Heart left ventricle (tissue), 16 donors: ENCODE measurements around the gene FREY1. TPM values are rescaled to one million over a fixed set of nuclear protein-coding genes. Genes with fewer than 3 reads are reported as not detected.

ENCODE experiments used
- ATAC-seq, 4 donors: fragments of 200-7000 bp; cut with Tn5 transposase; one replicate each; pipeline ENCODE4 v1.9.1; 2020 to 2022; ENCODE audit warnings: moderate library complexity in 4 of 4, mild to moderate bottlenecking in 3 of 4, moderate number of reproducible peaks in 1 of 4
- DNase-seq, 5 donors: peaks; one replicate each; pipeline ENCODE4 v3.0.0-alpha.2; 2020
- H3K27ac ChIP-seq, 12 donors: fragments of 200-600 bp; sonication (generic) in 4 of 12; one replicate each; pipeline versions ENCODE4 v1.5.0 to v1.8.0; 2016 to 2022; ENCODE audit warnings: mild to moderate bottlenecking in 2 of 12
- H3K27me3 ChIP-seq, 9 donors: fragments of 200-600 bp; sonication (generic) in 2 of 9; one replicate each; pipeline versions ENCODE4 v1.5.1 to v1.8.0; 2016 to 2022; ENCODE audit warnings: mild to moderate bottlenecking in 3 of 9
- H3K36me3 ChIP-seq, 9 donors: fragments of 200-600 bp; sonication (generic) in 2 of 9; one replicate each; pipeline versions ENCODE4 v1.5.0 to v1.8.0; 2018 to 2022; ENCODE audit warnings: mild to moderate bottlenecking in 2 of 9
- H3K4me1 ChIP-seq, 12 donors: fragments of 200-600 bp; sonication (generic) in 4 of 12; one replicate each; pipeline versions ENCODE4 v1.5.0 to v1.8.0; 2016 to 2022; ENCODE audit warnings: mild to moderate bottlenecking in 3 of 12
- H3K4me3 ChIP-seq, 12 donors: fragments of 200-600 bp; sonication (generic) in 4 of 12; one replicate each; pipeline versions ENCODE4 v1.5.0 to v1.8.0; 2017 to 2022; ENCODE audit warnings: mild to moderate bottlenecking in 9 of 12, moderate library complexity in 4 of 12
- H3K9me3 ChIP-seq, 12 donors: fragments of 200-600 bp; sonication (generic) in 4 of 12; one replicate each; pipeline versions ENCODE4 v1.5.0 to v1.8.0; 2016 to 2022; ENCODE audit warnings: mild to moderate bottlenecking in 1 of 12
- POLR2A ChIP-seq, 2 donors: fragments of 450-650 bp; IDR thresholded peaks; one replicate each; pipeline ENCODE4 v1.6.1; 2017; ENCODE audit warnings: antibody characterized with exemption in 2 of 2, mild to moderate bottlenecking in 2 of 2, moderate library complexity in 2 of 2
- WGBS, 4 donors: extraction: QIAGEN DNeasy Blood & Tissue Kit in 2 of 4; methylation state at CpG; one replicate each; pipeline versions ENCODE4 v1.1.5 to v1.1.7; 2013 to 2018; 5-methylcytosine and 5-hydroxymethylcytosine counted together
- intact Hi-C, 10 donors: fragments of 100-400 bp; cut with DNase I; formaldehyde crosslinking; loops; one replicate each; pipeline versions ENCODE4 v1.11.1 to v1.14.2; 2022
- polyA plus RNA-seq, 2 donors: library from polyadenylated mRNA; stranded (reverse); fragments of 200-250 nt; gene quantifications; one replicate each; pipeline ENCODE4 v1.2.3, GENCODE V29; 2013
- total RNA-seq, 9 donors: library from RNA; depleted of rRNA in 2 of 9; stranded (reverse); fragments of >200 nt in 2 of 9; fragmentation: NEBNext Ultra II Directional in 3 of 9; extraction: Animal tissue kit (Norgen Biotek cat#: 25700) in 3 of 9; gene quantifications; one replicate each; pipeline versions ENCODE4 v1.1.0 to v1.2.4, GENCODE V29; 2016 to 2023
- TF ChIP-seq, protein P1 (sequence below), 12 donors: fragments of 200-600 bp; sonication (generic) in 4 of 12; IDR thresholded peaks; one replicate each; pipeline versions ENCODE4 v1.5.0 to v1.8.0; 2018 to 2022; ENCODE audit warnings: antibody characterized with exemption in 12 of 12, mild to moderate bottlenecking in 5 of 12
- donor health status: ischemic (EF 13 %, LVEDD 7.1; RV severe dilation, severe dysfunction).
- donor health status: healthy with polysubstance abuse.
- donor health status: DM: no; HTN: yes; CAD: no.
- donor health status: DM: no; HTN: no; CAD: no.
- donor health status: ischemic (EF 25% LVEDD 6.9; RV normal size, moderate dysfunction).
- donor health status: ischemic (EF 25% LVEDD 5.7; RV mildly dilated, moderate dysfunction).
- donor health status: healthy.
- donor health status: DM: yes; HTN: yes; CAD: no.
- donor health status: ischemic (EF 35%, LVEDD 5.7; RV mildly dilated, moderate dysfunction).
- donor health status: nonischemic (EF 11% LVEDD 7.7; RV severe dilation, severe dysfunction).
- donor health status: DM: yes; HTN: yes; CAD: no.
- donor health status: PGD.
- donor health status: ischemic (EF 29% LVEDD 5.4; RV normal size, mild dysfunction).
- donor health status: nonischemic (EF 23%, LVEDD 6.1; RV moderate dilation, normal function).

FREY1 gene
- total and polyA plus RNA-seq, 11 donors = 0.37 to 1.00 (median 0.45) TPM; not detected in 5

DNA sequence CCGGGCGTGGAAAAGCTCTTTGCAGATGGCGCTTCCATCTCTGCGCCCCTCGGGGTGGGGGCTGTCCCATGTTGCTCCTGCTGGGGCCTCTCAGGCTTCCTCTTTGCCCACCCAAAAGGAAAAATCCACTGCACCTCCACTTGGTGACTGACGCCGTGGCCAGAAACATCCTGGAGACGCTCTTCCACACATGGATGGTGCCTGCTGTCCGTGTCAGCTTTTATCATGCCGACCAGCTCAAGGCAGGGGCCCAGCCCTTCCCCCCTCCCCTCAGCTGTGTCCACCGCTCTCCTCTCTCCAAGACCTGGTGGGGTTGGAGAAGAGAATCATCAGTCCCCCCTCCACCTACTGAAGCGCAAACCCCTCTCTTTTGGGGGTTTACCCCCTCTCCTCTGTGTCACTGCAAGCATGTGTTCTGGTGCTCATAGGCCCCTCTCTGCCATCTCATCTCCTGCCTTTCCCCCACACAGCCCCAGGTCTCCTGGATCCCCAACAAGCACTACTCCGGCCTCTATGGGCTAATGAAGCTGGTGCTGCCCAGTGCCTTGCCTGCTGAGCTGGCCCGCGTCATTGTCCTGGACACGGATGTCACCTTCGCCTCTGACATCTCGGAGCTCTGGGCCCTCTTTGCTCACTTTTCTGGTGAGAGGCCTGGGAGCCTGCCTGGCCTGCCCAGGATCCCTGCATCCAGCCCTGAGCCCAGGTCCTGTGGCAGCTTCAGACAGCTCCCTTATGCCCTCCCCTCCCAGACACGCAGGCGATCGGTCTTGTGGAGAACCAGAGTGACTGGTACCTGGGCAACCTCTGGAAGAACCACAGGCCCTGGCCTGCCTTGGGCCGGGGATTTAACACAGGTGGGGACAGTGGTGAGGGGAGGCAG, 17.2 kb upstream of the FREY1 start:
- Histone ChIP-seq H3K4me3 (no peak overlapping the region), H3K4me1 (peaks cover 3 to 34% (median 14%) of the 10 kb centered on the region in 12 donors), H3K9me3 (no peaks in the 10 kb centered on the region), H3K36me3 (no peaks in the 10 kb centered on the region), H3K27ac (no peak overlapping the region), H3K27me3 (peaks cover 14 to 32% (median 17%) of the 10 kb centered on the region in 9 donors)
- intact Hi-C loops = no loop called here
- DNase-seq (peak in 2 of 5 donors; percentile 5 to 48), ATAC-seq (no peak)
- 73 to 85% (median 77%) methylated on average over 22 of the region's 22 CpGs for WGBS, 4 donors
- TF ChIP-seq POLR2A (IDR thresholded peaks at IDR 0.05) = no peak
- TF ChIP-seq, protein P1, sequence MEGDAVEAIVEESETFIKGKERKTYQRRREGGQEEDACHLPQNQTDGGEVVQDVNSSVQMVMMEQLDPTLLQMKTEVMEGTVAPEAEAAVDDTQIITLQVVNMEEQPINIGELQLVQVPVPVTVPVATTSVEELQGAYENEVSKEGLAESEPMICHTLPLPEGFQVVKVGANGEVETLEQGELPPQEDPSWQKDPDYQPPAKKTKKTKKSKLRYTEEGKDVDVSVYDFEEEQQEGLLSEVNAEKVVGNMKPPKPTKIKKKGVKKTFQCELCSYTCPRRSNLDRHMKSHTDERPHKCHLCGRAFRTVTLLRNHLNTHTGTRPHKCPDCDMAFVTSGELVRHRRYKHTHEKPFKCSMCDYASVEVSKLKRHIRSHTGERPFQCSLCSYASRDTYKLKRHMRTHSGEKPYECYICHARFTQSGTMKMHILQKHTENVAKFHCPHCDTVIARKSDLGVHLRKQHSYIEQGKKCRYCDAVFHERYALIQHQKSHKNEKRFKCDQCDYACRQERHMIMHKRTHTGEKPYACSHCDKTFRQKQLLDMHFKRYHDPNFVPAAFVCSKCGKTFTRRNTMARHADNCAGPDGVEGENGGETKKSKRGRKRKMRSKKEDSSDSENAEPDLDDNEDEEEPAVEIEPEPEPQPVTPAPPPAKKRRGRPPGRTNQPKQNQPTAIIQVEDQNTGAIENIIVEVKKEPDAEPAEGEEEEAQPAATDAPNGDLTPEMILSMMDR (IDR thresholded peaks at IDR 0.05) = no peak

DNA sequence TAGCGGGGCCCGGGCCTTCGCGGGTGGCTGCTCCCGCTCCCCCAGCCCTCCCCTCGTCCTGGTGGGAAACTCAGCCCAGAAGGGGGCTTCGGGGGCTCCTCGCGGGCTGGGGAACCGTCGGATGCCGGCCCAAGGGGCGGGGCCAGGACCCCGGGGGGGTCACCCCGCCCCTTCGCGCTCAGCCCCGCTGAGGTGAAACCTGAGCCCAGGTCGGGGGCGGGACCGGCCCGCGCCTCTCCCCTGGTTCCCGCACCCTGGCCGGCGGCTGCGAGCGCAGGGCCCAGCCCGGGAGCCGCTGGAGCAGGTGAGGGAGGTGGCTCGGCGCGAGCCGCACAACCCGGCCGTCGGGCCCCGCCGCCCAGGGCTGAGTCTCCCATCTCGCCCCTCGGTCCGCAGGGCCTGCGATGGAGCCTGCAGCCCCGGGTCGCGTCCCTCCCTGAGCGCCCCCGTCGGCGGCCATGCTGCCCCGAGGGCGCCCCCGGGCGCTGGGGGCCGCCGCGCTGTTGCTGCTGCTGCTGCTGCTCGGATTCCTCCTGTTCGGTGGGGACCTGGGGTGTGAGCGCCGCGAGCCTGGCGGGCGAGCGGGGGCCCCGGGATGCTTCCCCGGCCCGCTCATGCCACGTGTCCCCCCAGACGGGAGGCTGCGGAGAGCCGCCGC, 15.5 kb upstream of the FREY1 start, which contains the start of gene LARGE2:
LARGE2 (plus strand) TSS at position 232 of the 658 bp plus-strand sequence; CDS start at position 459, 227 bp downstream.
- H3K27ac ChIP-seq = no peak within 1 kb of the TSS

DNA sequence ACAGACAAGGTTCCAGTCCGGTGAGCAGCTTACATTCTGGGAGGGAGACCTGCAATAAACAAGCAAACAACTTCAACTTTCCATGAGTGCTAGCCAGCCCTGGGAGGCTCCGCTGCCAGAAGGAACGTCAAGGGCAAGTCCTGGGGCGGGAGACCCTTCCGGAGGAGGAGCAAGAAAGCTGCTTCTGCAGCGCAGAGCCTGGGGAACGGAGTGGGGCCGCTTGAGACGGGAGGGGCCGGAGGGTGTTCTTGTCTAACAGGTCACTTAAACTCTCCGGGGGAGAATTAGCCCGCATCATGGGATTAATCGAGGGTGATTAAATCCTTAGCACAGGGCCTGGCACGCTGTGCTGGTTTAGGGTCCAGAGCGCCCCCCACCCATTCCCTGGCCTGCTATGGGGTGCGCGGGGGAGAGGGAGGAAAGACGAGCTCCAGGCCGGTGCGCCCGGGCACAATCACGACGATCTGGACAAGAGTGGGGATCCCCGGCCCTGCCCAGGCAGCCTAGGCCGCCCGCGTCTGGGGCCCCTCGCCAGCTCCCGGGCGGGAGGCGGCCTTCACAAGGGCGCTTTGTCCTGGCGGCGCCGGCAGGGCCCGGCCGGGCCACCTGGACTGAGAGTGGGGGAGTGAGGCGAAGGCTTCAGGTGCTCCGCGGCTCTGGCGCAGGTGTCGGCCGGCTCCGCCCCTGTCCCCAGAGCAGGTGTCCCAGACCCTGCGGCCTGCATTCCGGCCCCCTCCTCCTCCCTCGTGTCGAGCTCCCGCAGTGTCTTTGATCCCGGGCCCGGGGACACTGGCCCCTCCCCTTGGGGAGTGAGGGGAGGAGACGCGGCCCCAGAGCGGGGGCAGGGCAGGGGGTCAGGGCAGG, 14.7 kb upstream of the FREY1 start:
- H3K27me3 ChIP-seq = peaks cover 14 to 32% (median 17%) of the 10 kb centered on the region in 9 donors

More for the DNA sequence above, 15.5 kb upstream of the FREY1 start, which contains the start of gene LARGE2:
- ATAC-seq = no peak
- TF ChIP-seq POLR2A (IDR thresholded peaks at IDR 0.05) = no peak
- TF ChIP-seq, protein P1 (IDR thresholded peaks at IDR 0.05) = no peak
- peak within 1 kb of the TSS in 11 of 12 donors; percentile 19 to 45 (median 29) for H3K4me3 ChIP-seq
- no peaks in the 10 kb centered on the region for H3K9me3 ChIP-seq
- DNase-seq = no peak
- intact Hi-C loops = no loop called here
- 1 to 4% (median 2%) methylated on average over 51 to 73 of the region's 73 CpGs; no CpG with 5 or more reads in 1 of the 4 donors for WGBS, 4 donors
- H3K4me1 ChIP-seq = peaks cover 3 to 43% (median 20%) of the 10 kb centered on the region in 12 donors
- peaks cover 14 to 32% (median 17%) of the 10 kb centered on the region in 9 donors for H3K27me3 ChIP-seq
- no peaks in the 10 kb centered on the region for H3K36me3 ChIP-seq

More for the DNA sequence above, 14.7 kb upstream of the FREY1 start:
- intact Hi-C loops = loop anchor here in 1 of 10 donors (2.0 kb wide), 1 partner anchor 79 kb away; no protein-coding TSS in a partner anchor
- no peak overlapping the region for H3K27ac ChIP-seq
- H3K36me3 ChIP-seq = no peaks in the 10 kb centered on the region
- H3K4me3 ChIP-seq = peak overlapping the region in 10 of 12 donors; percentile 19 to 45 (median 30)
- peak in 1 of 5 donors; percentile 62 for DNase-seq
- no peak for ATAC-seq
- peaks cover 3 to 50% (median 26%) of the 10 kb centered on the region in 12 donors for H3K4me1 ChIP-seq
- H3K9me3 ChIP-seq = no peaks in the 10 kb centered on the region
- TF ChIP-seq, protein P1 (IDR thresholded peaks at IDR 0.05) = no peak
- no peak for TF ChIP-seq POLR2A (IDR thresholded peaks at IDR 0.05)
- 27 to 77% (median 44%) methylated on average over 15 to 54 of the region's 54 CpGs for WGBS, 4 donors
